ENCODE measurements around the gene MMP7.

Gene MMP7, protein sequence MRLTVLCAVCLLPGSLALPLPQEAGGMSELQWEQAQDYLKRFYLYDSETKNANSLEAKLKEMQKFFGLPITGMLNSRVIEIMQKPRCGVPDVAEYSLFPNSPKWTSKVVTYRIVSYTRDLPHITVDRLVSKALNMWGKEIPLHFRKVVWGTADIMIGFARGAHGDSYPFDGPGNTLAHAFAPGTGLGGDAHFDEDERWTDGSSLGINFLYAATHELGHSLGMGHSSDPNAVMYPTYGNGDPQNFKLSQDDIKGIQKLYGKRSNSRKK

DNA sequence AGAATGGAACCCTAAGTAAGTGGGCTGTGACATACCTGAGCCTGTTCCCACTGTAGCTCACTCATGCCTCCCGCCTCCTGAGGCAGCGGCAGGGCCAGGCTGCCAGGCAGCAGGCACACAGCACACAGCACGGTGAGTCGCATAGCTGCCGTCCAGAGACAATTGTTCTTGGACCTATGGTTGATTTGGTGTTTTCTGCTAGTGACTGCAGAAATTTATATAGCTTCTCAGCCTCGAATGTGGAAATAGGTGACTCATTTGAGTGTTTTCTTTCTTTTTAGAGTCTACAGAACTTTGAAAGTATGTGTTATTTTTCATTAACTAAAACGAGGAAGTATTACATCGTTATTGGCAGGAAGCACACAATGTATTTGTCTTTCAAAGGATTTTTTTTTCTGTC, at the start of gene MMP7:
MMP7 (minus strand) TSS at position 190 of the 400 bp plus-strand sequence; CDS start at position 143, 47 bp downstream.
- peak; percentile 9 for DNase-seq

DNA sequence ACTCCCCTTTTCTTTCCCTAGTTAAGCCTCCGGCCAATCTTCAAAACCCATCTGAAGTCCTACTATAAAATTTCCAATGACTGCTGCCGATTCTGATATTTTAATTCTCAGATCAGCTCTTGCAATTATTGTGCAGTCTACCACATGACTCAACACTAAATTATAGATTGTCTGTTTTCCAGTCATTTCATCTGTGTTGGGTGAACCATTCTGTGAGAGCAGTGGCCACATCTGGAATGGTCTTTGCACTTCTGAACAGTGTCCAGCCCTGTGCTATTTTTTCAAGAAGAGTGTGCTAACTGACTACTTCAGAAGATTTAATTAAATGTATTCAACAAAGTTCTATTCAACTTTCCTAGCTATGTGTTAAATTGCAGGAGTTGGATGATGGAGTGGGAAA, 47.2 kb upstream of the MMP7 start:
- DNase-seq, result no peak

DNA sequence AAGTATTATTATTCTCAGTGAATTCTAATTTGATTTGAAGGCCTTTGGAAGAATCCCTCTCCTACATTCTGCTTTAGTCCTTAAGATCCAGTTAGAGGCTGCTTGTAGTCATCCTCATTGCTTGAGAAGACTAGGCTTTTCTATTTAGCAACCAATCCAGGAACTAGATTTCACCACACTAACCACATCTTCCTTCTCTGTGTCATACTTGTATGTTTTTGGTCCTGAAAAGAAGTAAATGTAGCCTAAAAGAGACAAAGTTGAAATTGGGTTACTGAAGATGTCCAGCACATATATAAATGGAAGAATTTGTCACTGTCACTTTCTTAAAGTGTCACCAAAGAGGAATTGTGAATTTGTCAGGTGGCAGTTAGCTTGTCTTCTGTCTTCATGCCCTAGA, 46.6 kb upstream of the MMP7 start:
- peak; percentile 51 for DNase-seq

DNA sequence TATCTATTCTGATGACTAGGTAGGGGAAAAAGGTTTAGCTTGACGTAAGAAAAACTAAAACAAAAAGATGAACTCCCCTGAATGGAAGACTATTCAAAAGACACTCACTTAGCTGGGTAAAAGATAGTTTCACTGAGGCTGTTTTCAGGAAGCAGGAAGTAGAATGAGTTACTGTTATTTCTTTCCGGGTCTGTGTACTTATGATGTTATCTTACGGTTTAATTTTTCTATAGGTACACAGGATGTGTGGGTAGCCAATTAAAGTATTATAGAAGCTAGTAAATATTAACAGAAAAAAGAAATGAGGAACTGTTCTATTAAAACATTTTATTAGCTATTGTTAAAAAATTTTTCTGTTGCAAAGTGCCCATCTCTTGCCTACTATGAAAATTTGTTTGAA, 45.8 kb upstream of the MMP7 start:
- DNase-seq, result no peak

DNA sequence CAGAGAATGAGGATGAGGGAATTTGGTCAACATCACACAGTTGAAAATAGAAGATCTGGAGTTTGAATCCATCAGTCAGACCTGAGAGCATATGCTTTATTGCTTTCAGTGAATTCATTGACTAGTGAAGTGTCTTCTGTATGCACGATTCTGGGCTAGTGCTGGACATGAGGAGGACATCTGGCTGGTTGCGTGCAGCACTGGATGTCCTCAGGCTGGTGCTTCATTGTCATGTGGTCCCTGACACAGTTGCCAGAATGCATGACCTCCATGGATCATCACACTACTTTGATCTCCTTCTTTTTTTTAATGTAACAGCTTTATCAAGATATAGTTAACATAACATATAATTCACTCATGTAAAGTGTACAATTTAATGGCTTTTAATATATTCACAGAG, 44.5 kb upstream of the MMP7 start:
- no peak for DNase-seq

DNA sequence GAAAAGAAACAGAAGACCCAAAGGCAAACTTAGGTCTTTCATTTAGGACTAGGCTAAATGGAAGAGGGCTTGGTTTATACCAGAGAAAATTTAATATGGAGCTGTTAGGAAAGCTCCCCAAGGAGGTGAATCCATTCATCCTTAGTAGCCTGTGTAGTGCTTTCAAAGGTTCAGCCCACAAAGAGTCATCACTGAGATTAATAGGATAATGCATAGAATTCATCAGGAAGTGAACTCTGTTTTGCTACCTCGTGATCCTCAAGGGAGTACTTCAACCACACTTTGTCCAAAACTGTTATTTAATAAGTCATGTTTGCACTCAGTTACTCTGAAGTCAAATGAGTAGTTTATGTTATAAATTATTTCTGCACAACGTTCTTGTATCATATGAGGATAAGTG, 43.3 kb upstream of the MMP7 start:
- no peak for DNase-seq

DNA sequence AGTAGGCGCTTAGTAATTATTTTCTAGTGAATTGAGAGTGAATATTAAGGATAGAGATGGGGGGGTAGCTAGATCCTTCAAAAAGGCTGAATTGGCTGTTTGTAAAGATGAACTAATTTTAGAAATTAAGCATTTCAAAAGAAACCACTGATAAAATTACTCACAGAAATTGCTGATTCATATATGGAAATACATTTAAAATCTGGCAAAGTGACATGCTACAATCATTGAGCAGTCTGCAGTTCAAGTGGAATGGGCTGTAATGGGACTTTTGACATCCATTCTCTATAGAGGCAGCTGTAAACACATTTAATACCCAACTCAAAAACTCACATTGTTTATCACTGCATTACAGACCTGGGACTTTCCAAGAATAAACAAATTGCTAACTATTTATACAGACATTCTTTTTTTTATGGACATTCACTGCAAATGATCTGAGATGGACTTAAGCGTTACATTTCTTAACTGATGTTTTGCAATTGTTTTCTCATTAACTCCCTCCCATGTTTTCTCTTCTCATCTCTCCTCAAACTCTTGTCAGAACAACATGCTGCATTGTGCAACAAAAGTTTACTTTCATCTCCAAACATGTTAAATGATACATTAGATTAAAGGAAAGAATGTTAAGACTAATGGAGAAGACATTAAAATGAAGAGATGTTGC, 42.1 kb upstream of the MMP7 start:
- DNase-seq, result no peak

DNA sequence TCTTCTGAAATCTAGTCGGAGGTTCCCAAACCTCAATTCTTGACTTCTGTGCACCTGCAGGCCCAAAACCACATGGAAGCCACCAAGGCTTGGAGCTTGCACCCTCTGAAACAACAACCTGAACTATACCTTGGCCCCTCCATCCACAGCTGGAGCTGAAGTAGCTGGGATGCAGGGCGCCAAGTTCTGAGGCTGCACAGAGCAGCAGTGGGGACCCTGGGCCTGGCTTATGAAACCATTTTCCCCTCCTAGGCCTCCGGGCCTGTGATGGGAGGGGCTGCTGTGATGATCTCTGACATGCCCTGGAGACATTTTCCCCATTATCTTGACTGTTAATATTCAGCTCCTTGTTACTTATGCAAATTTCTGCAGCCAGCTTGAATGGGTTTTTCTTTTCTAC, 38.3 kb upstream of the MMP7 start:
- DNase-seq, result no peak

DNA sequence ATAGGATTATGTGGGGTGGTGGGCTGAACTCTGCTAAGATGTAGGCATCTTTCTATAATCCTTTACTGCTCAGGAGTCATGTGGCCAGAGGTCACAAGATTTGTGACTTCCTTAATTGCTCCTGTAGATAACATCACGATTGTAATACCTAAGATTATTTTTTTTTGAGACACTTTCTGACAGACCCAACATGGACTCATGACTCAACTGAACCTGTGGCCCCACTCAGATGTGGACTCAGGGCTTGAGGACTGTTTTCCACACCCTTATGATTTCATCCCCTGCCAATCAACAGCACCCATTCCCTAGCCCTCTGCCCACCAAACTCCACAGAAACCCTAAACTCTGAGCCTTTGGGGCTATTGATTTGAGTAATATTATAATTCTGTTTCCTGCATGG, 35.6 kb upstream of the MMP7 start:
- no peak for DNase-seq

DNA sequence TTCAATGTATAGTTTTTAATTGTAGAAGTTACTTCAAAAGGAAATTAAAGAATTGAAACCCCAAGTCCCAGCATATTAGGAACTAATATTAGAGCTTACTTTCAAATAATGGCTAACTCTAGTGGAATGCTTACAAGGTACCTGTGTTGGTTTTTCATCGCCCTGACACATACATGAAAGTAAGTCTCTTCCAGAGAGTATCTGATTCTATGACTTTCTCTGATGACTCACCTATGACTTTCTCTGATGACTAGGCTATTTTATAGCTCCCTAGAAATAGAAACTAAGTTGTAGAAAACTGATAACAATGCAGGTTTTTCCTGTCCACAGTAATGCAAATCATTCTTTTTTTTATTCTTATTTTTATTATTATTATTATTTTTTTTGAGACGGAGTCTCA, 33.6 kb upstream of the MMP7 start:
- DNase-seq, result no peak

DNA sequence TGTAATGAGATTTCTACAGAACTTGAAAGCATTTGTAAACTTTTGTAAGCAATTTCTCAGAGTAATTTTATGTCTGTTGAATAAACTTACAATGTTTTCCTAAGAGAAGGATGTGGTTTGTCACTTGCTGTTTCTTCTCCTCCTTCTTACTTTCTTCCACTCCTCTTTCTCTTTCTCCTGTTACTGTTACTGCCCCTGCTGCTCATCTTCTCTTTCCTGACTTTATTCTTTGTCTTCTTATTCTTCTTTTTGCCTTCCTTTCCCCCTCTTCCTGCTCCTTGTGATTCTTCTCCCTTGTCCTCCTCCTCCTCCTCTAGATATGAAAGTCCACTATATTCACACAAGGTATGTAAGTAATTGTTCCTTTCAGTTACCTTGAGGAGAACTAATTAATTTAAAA, 31.1 kb upstream of the MMP7 start:
- DNase-seq, result no peak

DNA sequence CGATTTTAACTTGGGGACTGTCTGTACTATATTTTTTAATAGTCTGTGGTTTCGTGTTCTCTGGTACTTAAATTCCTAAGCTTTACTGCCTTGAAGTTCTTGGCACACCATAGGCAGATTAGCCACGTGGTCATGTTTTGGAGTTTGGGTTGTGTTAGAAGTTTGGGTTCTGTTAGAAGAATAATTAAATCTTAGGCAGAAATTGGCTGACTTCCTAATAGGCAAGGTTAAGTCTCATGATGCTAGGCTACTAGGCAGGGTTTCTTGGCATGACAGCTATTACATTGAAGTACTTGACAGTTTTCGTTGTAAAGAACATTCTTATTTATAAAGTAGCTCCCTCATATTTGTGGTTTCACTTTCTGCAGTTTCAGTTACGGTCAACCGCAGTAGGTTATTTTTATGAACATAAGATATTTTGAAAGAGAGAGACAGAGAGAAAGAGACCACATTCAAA, 30.0 kb upstream of the MMP7 start:
- DNase-seq, result peak; percentile 43

DNA sequence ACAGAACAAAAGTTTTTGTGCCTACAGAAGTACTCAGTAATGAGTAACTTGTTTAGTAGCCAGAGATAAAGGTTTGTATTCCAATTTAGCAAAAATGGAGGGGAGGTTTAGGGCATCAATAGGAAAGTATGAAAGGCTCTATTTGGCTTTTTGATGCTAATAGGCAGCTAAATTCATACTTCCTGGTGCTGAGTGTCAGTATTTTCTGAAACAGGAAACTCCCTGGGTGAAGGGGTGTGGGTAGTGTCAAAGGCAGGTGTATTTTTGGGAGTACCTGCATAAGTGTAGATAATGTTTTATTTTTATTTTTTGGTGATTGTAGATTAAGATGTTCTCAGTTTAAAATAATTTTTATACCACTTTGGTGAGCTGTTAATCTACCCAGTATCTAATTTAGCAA, 29.3 kb upstream of the MMP7 start:
- DNase-seq, result no peak

DNA sequence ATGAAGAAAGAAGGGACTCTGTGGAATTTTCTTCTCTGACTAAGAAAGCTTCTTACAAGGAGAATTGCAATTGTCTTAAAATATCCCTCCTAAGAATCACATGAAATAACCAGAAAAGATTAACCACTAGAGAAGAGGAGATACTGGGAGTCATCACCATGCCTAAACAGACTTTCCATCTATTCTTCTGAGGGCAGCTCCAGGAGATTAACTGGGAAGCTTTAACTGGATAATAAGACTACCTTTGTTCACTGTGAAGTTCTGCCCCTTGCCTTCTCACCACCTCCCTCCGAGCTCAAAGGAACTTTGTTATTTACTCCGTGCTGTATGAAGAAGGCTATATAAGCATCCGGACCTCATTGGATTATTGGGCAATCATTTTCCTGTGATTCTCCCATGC, 24.5 kb upstream of the MMP7 start:
- no peak for DNase-seq

DNA sequence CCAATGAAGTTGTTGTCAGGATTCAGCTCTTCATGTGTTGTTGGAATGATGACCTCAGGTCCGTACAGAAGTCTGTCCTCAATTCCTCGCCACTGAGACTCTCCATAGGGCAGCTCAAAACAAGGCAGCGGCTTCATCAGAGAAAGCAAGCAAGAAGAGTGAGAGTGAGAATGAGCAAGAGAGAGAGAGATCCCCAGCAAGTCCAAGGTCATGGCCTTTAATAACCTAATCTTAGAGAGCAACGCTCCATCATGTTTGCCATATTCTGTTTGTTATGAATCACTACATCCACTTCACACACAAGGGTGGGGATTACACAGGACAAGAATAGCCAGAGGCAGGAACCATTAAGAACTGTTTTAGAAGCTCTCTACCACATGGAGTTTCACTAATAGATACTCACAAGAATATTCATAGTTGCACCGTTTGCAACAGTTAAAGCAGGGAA, 23.3 kb upstream of the MMP7 start:
- DNase-seq, result no peak

DNA sequence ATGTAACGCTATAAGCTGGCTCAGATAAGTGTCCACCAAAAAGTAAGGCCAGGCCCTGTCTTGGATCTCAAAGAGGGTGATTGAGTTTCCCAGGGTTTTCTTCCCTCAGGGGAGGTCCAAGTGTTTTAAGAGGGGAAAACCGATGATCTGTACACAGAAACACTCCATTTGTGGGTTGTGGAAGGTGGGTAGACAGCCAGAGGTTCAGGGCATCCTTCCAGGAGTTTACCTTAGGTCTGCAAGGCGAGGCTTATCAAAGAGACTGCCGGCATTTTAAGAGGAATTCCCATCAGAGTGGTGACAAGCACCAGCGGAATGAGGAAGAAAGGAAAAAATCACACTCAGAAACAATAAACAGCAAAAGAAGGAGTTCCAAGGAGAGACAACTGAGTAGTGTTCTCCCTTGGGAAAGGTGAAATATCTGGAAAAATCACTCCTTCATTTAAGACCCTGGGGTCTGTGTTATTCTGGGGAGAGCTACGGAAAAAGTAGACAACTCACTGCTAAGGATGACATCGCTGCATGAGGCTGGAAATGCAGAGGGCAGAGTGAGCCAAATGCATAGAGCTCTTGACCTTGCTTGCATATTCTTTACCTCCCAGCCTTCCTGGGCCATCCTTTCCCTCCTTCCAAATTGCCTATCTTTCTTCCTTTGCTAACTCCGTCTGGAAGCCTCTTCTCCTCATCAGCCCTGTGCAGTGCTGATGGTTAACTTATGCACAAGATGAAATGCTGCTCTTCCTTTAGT, 22.1 kb upstream of the MMP7 start:
- DNase-seq, result no peak

DNA sequence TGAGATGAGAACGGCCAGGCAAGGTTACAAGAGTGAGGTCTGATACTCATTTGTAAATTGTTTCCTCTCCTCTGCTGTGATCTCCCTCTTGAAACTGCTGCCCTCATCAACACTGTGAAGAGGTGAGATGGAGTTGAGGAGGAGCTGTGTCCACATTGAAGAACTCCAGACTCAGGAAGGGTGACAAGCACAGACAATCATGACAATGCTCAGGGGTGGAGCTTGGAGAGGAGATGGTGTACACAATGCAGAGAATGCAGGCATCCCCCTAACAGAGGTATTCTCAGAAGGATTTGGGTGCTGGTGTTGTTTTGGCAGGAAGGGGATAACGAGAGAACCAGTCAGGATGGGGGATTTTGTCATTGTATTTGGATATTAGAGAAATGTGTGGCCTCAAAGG, 21.5 kb upstream of the MMP7 start:
- no peak for DNase-seq

DNA sequence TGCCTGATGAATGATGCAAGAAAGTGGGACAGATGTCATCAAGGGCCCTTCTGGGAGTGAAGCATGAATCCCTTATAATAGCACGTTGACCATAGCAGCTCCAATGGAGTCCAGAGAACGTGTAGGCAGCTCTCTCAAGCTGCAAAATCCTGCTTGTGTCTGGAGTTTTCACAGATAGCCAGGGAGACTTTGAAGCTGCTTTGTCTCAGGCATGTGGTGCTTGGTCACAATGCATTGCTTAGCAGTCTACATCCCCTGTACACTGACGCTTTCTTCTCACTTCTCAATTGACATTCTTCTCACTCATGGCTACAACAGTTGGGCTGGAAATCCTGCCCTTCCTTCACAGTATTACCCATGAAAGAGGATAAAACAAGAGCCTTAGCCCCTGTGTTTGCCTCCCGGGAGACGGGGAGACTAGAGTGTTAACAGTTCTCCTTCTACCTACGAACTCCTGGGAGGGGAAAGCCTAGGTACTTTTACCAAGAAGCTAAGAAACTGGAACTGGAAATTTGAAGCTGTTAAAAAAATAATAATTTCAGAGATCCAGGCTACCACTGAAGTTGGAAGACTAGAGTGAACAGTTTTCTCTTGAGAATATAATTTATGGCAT, 20.7 kb upstream of the MMP7 start:
- DNase-seq, result no peak

DNA sequence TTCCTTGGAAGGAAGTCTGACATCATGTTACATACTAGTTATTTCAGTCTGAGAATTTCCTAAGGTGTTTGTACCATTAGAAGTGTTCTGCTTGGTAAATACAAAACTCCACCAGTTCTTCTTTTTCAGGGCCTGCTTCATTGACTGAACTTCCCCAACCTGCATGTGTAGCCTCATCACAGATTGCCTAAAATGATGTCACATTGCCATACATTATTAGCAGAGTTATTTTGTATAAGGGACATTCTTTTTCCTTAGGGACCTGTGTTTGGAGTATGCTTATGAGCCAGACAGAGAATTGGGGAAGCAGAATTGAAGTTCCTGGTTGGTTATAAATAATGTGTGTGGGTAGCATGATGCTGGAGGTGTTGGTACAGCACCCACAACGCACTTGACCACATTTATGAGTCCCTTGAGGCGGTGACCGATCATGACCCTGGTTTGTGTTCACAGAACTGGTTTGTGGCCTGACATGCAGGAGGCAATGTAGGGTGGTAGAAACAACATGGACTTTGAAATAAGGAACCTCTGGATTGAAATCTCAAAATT, 16.4 kb upstream of the MMP7 start:
- peak; percentile 56 for DNase-seq

DNA sequence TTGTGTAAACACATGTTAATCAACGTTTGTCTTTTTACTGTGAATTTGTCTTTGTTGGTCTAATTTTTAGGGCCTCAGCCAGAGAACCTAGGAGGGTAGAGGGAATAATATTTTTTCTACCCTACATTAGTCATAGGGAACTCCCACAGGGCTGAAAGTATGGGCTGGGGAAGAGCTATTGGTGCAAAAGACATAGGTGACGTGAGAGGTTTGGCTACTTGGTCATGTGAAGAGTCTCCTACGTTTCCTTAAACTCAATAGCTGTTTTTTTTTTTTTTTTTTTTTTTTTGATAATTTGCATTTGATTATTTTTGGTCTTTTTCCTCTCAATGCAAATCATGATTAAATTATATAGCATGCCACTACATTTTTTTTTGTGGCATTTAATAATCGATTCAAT, 15.9 kb upstream of the MMP7 start:
- no peak for DNase-seq

DNA sequence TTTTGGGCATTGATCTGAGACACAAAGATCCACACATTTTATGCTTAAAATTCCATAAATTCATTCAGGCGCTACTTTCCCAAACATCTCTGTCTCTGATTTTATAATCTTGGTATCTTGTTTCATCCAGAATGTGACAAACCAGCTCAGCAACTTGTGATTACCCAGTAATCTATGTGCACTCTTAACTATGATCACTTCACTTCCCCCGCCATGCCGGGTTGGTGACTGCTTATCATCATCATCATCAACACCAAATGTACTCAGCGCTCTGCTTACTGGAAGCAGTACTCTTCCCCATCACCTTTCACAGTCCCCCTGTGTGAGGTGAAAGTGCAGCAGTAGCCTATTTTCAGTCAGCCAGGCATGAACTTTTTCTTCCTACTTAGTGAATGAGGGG, 15.2 kb upstream of the MMP7 start:
- DNase-seq, result no peak

DNA sequence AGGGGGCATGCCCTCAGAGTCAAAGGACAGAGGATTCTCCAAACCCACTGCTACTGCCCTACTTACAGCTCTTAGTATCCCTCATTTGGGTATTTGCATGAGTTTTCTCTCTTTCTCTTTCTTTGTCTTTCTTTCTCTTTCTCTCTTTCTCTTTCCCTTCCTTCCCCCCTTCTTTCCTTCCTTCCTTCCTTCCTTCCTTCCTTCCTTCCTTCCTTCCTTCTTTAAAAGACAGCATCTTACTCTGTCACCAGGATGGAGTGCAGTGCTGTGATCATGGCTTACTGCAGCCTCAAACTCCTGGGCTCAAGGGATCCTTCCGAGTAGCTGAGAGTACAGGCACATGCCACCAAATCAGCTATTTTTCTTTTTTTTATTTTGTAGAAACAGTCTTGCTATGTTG, 14.0 kb upstream of the MMP7 start:
- DNase-seq, result no peak

DNA sequence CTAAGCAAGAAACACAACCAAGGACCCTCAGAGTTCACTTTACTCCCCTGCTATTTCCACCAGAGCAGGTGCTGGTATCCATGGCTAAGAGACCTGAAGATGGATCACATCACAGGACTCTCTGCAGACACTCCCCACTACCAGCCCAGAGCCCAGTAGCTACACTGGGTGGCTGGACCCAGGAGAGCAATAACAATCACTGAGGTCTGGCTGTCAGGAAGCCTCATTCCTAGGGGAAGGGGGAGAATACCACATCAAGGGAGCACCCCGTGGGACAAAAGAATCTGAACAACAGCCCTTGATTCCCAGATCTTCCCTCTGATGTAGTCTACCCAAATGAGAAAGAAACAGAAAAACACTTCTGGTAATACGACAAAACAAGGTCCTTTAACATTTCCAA, 9.0 kb upstream of the MMP7 start:
- no peak for DNase-seq

Measured in GDM1 (cell line).